ENCODE results near the gene BNC2. TPM values are rescaled to one million over a fixed set of nuclear protein-coding genes. Genes with fewer than 3 reads are reported as not detected.

The BNC2 gene
- total RNA-seq, 4 donors from 2014 or later: 20.5 to 55.4 (median 26.2) TPM

DNA sequence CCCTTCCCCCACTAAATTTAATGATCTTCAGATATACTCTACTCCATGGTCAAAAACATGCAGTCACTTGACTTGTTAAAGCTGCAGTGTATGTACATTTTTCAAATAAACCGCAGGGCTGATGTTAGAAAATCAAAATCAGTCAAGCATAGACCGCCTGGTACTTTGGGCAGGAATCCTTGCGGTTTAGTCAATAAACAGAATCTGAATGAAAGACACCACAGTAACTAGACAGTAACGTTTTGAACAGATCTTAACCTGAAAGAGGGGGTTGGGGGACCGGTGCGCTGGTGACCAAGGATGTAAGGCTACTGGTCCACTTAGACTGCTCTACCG, 188.8 kb downstream of the BNC2 start:
- DNase-seq: no peak
- in situ Hi-C loops (cut with MboI; ENCODE audit: low pct_ligation_motif_present in 1 of 4, low pct_unique_long_range_greater_than_20kb in 1 of 4, low sequenced_read_pairs in 3 of 4): no loop called here
- Histone ChIP-seq H3K9me3 (no peaks in the 10 kb centered on the region), H3K4me1 (peaks cover 0 to 11% (median 0%) of the 10 kb centered on the region in 4 donors), H3K27me3 (no peaks in the 10 kb centered on the region), H3K36me3 (no peaks in the 10 kb centered on the region), H3K4me3 (no peak overlapping the region), H3K27ac (no peak overlapping the region)
- TF ChIP-seq EP300 (IDR thresholded peaks at IDR 0.05; ENCODE audit: low read depth): no peak
- TF ChIP-seq POLR2A (IDR thresholded peaks at IDR 0.05): no peak
- TF ChIP-seq POLR2AphosphoS5 (IDR thresholded peaks at IDR 0.05): no peak
- no peak for TF ChIP-seq CTCF (IDR thresholded peaks at IDR 0.05)
- WGBS, 2 donors (ENCODE audit: low coverage in 1 of 2): 85 to 89% methylated on average over 3 to 7 of the region's 7 CpGs
- intact Hi-C loops (cut with DNase I; ENCODE audit: low total_unique reads): no loop called here

DNA sequence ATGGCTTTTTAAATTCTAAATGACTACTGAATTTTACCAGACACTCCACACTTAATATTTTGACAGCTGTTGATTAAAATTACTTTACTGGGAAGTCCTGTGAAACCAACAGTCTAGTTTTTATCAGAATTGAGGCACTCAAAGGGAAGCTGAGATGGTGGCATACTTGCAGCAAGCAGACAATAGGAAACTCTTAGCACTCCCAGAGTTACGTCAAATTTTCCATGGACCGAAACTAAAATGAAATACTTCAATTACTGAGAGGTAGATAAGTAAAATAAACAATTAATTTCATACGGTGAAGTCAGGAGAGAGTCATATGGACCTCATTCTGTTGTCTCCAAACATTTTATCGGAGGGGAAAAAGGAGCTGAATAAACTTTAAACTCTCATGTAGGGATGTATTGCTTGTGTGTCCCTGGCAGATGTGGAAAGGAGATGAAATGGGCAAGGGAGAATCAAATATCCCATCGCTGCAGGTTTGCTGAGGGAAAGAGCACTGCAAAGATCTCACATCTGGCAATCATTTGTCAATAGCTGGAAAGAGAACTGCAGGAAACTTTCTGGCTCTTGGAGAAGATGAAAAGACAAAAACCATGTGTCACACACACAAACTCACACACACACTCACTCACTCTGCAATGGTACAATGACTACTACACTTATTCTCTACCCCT, 189.4 kb downstream of the BNC2 start:
- H3K4me3 ChIP-seq: no peak overlapping the region
- H3K9me3 ChIP-seq: no peaks in the 10 kb centered on the region
- WGBS, 2 donors (ENCODE audit: low coverage in 1 of 2): 63 to 81% methylated on average over 5 of the region's 5 CpGs
- H3K27me3 ChIP-seq: no peaks in the 10 kb centered on the region
- DNase-seq: no peak
- peaks cover 0 to 11% (median 0%) of the 10 kb centered on the region in 4 donors for H3K4me1 ChIP-seq
- TF ChIP-seq CTCF (IDR thresholded peaks at IDR 0.05): no peak
- no peak for TF ChIP-seq EP300 (IDR thresholded peaks at IDR 0.05; ENCODE audit: low read depth)
- no peak for TF ChIP-seq POLR2A (IDR thresholded peaks at IDR 0.05)
- H3K27ac ChIP-seq: no peak overlapping the region
- H3K36me3 ChIP-seq: no peaks in the 10 kb centered on the region
- in situ Hi-C loops (cut with MboI; ENCODE audit: low pct_ligation_motif_present in 1 of 4, low pct_unique_long_range_greater_than_20kb in 1 of 4, low sequenced_read_pairs in 3 of 4): no loop called here
- intact Hi-C loops (cut with DNase I; ENCODE audit: low total_unique reads): no loop called here

DNA sequence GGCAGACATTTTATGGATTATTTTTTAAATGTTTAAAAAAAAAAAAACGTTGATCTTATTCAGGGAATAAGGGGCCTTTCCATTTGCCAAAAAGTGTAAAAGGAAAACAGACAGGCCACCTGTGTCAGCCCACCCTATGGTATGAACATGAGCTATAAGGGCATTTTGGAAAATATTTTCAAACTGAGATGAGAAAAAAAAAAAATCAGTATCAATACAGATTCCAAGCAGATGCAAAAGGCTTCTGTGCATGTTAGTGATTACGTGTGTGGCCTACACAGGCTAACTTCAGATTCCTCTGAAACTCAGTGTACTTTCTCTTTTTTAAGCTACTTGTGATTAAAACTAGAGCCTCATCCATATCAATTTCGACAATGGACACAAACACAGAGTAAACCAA, 189.9 kb downstream of the BNC2 start:
- Histone ChIP-seq H3K27me3 (no peaks in the 10 kb centered on the region), H3K4me1 (peaks cover 0 to 11% (median 0%) of the 10 kb centered on the region in 4 donors), H3K27ac (no peak overlapping the region), H3K36me3 (no peaks in the 10 kb centered on the region), H3K4me3 (no peak overlapping the region), H3K9me3 (no peaks in the 10 kb centered on the region)
- no peak for DNase-seq
- intact Hi-C loops (cut with DNase I; ENCODE audit: low total_unique reads) (no loop called here), in situ Hi-C loops (cut with MboI; ENCODE audit: low pct_ligation_motif_present in 1 of 4, low pct_unique_long_range_greater_than_20kb in 1 of 4, low sequenced_read_pairs in 3 of 4) (no loop called here)
- TF ChIP-seq EP300 (IDR thresholded peaks at IDR 0.05; ENCODE audit: low read depth) (no peak), CTCF (IDR thresholded peaks at IDR 0.05) (no peak), POLR2A (IDR thresholded peaks at IDR 0.05) (no peak), POLR2AphosphoS5 (IDR thresholded peaks at IDR 0.05) (no peak)
- 68 to 71% methylated on average over 3 of the region's 3 CpGs for WGBS, 2 donors (ENCODE audit: low coverage in 1 of 2)

DNA sequence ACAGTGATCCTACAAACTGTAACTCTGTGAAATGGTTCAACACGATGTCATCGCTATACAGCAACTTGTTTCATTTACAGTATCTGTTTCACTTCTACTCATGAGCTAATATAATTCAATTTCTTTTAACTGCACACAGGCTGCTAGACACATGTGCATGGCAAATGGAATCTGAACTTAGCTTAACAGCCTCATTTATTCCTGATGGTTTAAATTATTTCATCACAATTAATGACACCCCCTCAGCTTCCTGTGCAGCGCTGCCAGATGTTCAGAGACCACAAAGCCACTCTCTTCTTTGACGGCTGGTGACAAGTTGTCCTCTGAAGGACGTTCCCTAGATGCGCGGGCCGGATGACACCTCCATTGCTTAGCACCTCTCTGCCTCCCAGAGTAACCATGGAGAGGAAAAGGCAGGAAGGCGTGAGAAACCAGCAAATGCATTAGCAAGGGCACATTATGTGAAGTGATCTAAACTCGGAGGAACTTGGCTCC, 191.1 kb downstream of the BNC2 start:
- Histone ChIP-seq H3K4me1 (peaks cover 0 to 11% (median 0%) of the 10 kb centered on the region in 4 donors), H3K36me3 (no peaks in the 10 kb centered on the region), H3K27ac (no peak overlapping the region), H3K9me3 (no peaks in the 10 kb centered on the region), H3K27me3 (no peaks in the 10 kb centered on the region), H3K4me3 (no peak overlapping the region)
- 64 to 81% methylated on average over 3 to 10 of the region's 10 CpGs for WGBS, 2 donors (ENCODE audit: low coverage in 1 of 2)
- DNase-seq: no peak
- no peak for TF ChIP-seq POLR2A (IDR thresholded peaks at IDR 0.05)
- TF ChIP-seq CTCF (IDR thresholded peaks at IDR 0.05): no peak
- TF ChIP-seq EP300 (IDR thresholded peaks at IDR 0.05; ENCODE audit: low read depth): no peak
- TF ChIP-seq POLR2AphosphoS5 (IDR thresholded peaks at IDR 0.05): no peak
- intact Hi-C loops (cut with DNase I; ENCODE audit: low total_unique reads): no loop called here
- in situ Hi-C loops (cut with MboI; ENCODE audit: low pct_ligation_motif_present in 1 of 4, low pct_unique_long_range_greater_than_20kb in 1 of 4, low sequenced_read_pairs in 3 of 4): no loop called here
